ENCODE measurements around the gene FCHSD2. TPM values are rescaled to one million over a fixed set of nuclear protein-coding genes. Genes with fewer than 3 reads are reported as not detected.

The FCHSD2 gene
- total RNA-seq, 1 experiment from 2014 or later = 22.6 TPM

GRCh38 chr11:72826942-72827480, 315.1 kb downstream of the FCHSD2 start:
- CTCF ChIA-PET = interaction anchor here (1.1 kb wide), 1 partner anchor 33 kb away, joined by 3 read pairs; no protein-coding TSS in a partner anchor
- intact Hi-C loops (cut with micrococcal nuclease; ENCODE audit: unreplicated experiment) = loop anchor here (1.0 kb wide), 1 partner anchor 462 kb away; no protein-coding TSS in a partner anchor
- no peak overlapping the region for H3K4me3 ChIP-seq

GRCh38 chr11:72826191-72826941, 315.8 kb downstream of the FCHSD2 start:
- CTCF ChIA-PET = no interaction called here

More at GRCh38 chr11:72826942-72827480, 315.1 kb downstream of the FCHSD2 start:
- DNase-seq = no peak
- Histone ChIP-seq H3K9me2 (ENCODE audit: insufficient read depth) (no peaks in the 10 kb centered on the region), H3K4me1 (replicated peaks; ENCODE audit: insufficient read depth) (0 out of 2 replicates have a peak, but pooled peaks cover 4% of the 10 kb centered on the region), H3K27me3 (ENCODE audit: insufficient read depth, low read depth) (no peaks in the 10 kb centered on the region), H2AFZ (no peak overlapping the region), H3K27ac (no peak overlapping the region), H3K79me2 (ENCODE audit: low read depth) (no peaks in the 10 kb centered on the region), H4K20me1 (ENCODE audit: insufficient read depth) (no peaks in the 10 kb centered on the region), H3K9me3 (ENCODE audit: insufficient read depth, low read depth) (no peaks in the 10 kb centered on the region), H3K4me2 (no peak overlapping the region), H3F3A (ENCODE audit: insufficient read depth, low read depth) (peaks cover 6% of the 10 kb centered on the region), H3K36me3 (ENCODE audit: low read depth) (no peaks in the 10 kb centered on the region)
- no peak for TF ChIP-seq EZH2 (IDR thresholded peaks at IDR 0.05; ENCODE audit: low read depth)
- no peak for TF ChIP-seq CTCF (conservative IDR thresholded peaks at IDR 0.05)
- POLR2A ChIA-PET (ENCODE audit: unreplicated experiment) = interaction anchor here (0.6 to 0.8 kb wide), 3 partner anchors 14 to 836 kb away, joined by 4 to 23 read pairs (median 8); no protein-coding TSS in a partner anchor
- no TSS peak for BruUV-seq (replicated peaks)

GRCh38 chr11:72825661-72826060, 316.5 kb downstream of the FCHSD2 start:
- H3K27me3 ChIP-seq (ENCODE audit: insufficient read depth, low read depth) = no peaks in the 10 kb centered on the region
- TF ChIP-seq EZH2 (IDR thresholded peaks at IDR 0.05; ENCODE audit: low read depth) = no peak
- TF ChIP-seq CTCF (conservative IDR thresholded peaks at IDR 0.05) = no peak
- no peak overlapping the region for H2AFZ ChIP-seq
- ChIA-PET CTCF (no interaction called here), POLR2A (ENCODE audit: unreplicated experiment) (no interaction called here)
- intact Hi-C loops (cut with micrococcal nuclease; ENCODE audit: unreplicated experiment) = no loop called here
- H4K20me1 ChIP-seq (ENCODE audit: insufficient read depth) = no peaks in the 10 kb centered on the region
- no peaks in the 10 kb centered on the region for H3K36me3 ChIP-seq (ENCODE audit: low read depth)
- no peak overlapping the region for H3K27ac ChIP-seq
- BruUV-seq (replicated peaks) = no TSS peak
- H3K79me2 ChIP-seq (ENCODE audit: low read depth) = no peaks in the 10 kb centered on the region
- H3K4me1 ChIP-seq (replicated peaks; ENCODE audit: insufficient read depth) = peaks cover 15% of the 10 kb centered on the region
- H3K4me3 ChIP-seq = no peak overlapping the region
- no peaks in the 10 kb centered on the region for H3K9me2 ChIP-seq (ENCODE audit: insufficient read depth)
- H3F3A ChIP-seq (ENCODE audit: insufficient read depth, low read depth) = peaks cover 6% of the 10 kb centered on the region
- no peak overlapping the region for H3K4me2 ChIP-seq
- H3K9me3 ChIP-seq (ENCODE audit: insufficient read depth, low read depth) = no peaks in the 10 kb centered on the region
- no peak for DNase-seq

More at GRCh38 chr11:72826191-72826941, 315.8 kb downstream of the FCHSD2 start:
- DNase-seq = no peak
- no TSS peak for BruUV-seq (replicated peaks)
- Histone ChIP-seq H3K4me2 (no peak overlapping the region), H3K4me1 (replicated peaks; ENCODE audit: insufficient read depth) (peaks cover 9% of the 10 kb centered on the region), H3K27ac (no peak overlapping the region), H2AFZ (no peak overlapping the region), H4K20me1 (ENCODE audit: insufficient read depth) (no peaks in the 10 kb centered on the region), H3K9me2 (ENCODE audit: insufficient read depth) (no peaks in the 10 kb centered on the region), H3K79me2 (ENCODE audit: low read depth) (no peaks in the 10 kb centered on the region), H3K9me3 (ENCODE audit: insufficient read depth, low read depth) (no peaks in the 10 kb centered on the region), H3K4me3 (no peak overlapping the region), H3K27me3 (ENCODE audit: insufficient read depth, low read depth) (no peaks in the 10 kb centered on the region), H3F3A (ENCODE audit: insufficient read depth, low read depth) (peaks cover 6% of the 10 kb centered on the region), H3K36me3 (ENCODE audit: low read depth) (no peaks in the 10 kb centered on the region)
- intact Hi-C loops (cut with micrococcal nuclease; ENCODE audit: unreplicated experiment) = no loop called here
- TF ChIP-seq CTCF (conservative IDR thresholded peaks at IDR 0.05) (no peak), EZH2 (IDR thresholded peaks at IDR 0.05; ENCODE audit: low read depth) (no peak)
- POLR2A ChIA-PET (ENCODE audit: unreplicated experiment) = no interaction called here

Data from PC-9 (cell line).